ENCODE measurements around the gene IDE.

DNA sequence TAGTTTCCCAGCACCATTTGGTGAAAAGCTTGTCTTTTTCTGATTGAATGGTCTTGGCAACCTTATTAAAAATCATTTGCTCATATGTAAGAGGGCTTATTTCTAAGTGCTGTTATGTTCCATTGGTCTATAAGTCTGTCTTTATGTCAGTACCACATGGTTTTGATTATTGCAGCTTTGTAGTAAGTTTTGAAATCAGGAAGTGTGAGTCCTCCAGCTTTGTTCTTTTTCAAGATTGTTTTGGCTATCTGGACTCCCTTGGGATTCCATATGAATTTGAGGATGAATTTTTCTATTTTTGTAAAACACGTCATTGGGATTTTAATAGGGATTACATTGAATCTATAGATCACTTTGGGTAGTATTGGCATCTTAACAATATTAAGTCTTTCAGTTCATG lies 24.4 kb upstream of the IDE start:
- TF ChIP-seq POLR2AphosphoS5 (IDR thresholded peaks at IDR 0.05; ENCODE audit: low read depth, low read length) (no peak), POLR2A (IDR thresholded peaks at IDR 0.05; ENCODE audit: low read depth, low read length) (no peak)

Data from GM12892 (cell line).